Jurkat, Clone E6-1 (cell line): ENCODE measurements around the gene LMX1A.

Experiments
- DNase-seq: peaks from one replicate; pipeline ENCODE4 v3.0.0-alpha.2; 2011; ENCODE audit warnings: low read depth, low spot score
- H3K4me3 ChIP-seq: 2 replicates; pipeline ENCODE4 v1.5.1; 2011; ENCODE audit warnings: mild to moderate bottlenecking, low read length, control low read depth, moderate library complexity

LMX1A gene

DNA sequence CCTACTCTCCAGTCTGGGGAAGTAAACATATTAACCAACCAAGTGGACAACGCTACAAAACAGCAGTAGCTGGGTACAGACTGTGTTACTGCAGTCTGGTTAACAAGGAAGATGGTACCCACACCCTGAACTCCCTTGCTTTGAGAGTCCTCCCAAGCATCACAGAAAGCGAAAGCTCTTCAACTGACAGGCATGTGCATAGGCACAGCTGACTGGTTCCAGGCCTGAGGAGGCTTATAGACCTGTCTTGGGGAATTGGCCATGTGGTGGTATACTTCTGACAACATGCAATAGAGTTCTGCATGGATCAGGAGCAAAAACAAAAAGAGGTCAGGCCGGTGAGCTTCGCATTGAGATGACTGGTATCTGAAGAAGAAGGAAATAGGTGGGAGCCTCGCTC lies 17.4 kb downstream of the LMX1A start:
- H3K4me3 ChIP-seq: no peak overlapping the region
- DNase-seq: no peak

DNA sequence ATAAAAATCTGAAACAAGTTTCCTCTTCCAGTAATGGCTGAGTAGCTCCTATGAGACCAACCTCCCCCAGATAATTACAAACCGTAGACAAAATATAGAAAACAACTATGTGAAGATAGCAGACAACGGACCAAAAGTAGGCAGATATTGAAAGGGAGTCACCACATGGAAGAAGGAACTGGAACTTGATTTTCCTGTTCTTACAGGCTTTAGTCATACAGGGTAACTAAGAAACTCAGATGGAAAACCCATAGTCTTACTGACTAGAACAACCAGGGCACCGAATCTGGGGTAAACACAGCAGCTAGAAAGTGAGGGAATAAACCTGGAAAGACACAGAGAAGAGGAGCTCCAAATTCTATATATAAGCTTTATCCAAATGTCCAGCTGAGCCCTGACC lies 26.0 kb downstream of the LMX1A start:
- DNase-seq: no peak
- no peak overlapping the region for H3K4me3 ChIP-seq

DNA sequence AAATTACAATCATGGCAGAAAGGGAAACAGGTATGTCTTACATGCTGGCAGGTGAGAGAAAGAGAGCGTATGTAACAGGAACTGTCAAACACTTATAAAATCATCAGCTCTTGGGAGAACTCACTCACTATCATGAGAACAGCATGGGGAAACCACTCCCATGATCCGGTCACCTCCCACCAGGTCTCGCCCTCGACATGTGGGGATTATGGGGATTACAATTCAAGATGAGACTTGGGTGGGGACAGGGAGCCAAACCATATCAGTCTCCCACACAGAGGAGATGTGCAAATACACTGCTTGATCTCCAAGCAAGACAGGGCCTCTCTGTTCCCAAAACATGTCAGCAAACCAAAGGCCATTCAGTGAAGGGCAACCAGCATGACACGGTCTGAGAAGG lies 27.4 kb downstream of the LMX1A start:
- H3K4me3 ChIP-seq: no peak overlapping the region
- DNase-seq: no peak

DNA sequence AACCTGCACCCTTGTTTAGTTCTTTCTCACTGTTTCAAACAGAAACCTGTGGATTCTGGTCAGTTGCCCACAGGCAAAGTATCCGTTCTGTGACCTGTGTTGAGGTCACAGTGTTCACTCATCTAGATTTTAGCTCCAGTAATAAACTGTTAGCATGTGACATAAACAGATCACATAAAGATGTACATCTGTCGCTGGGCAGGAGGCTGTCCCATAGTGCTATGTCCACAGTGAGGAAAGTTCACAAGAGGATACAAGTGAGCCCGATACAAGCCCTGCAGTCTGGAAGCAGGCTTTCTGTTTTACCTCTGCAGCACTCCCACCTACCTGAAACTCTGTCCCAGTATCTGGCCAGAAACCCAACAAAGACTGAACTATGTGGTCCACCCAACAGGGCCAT lies 28.4 kb downstream of the LMX1A start:
- no peak for DNase-seq
- no peak overlapping the region for H3K4me3 ChIP-seq

DNA sequence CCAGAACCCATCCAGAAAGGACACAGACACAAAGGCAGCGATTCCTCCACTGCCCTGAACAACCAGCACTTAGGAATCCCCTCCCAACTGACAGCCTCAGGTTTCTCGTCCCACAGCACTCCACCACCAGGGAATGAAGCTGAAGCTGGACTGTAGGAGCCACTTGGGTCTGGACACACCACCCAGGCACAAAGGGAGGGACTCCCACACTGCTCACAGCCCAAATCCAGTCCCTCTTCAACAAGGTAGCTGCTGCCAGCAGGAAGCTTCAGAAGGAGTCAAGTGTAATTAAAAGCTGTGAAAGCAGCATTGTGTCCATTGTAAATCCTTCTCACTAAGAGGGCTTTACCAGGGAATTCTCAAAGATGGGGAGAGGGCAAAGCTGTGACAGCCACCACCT lies 29.0 kb downstream of the LMX1A start:
- DNase-seq: no peak
- H3K4me3 ChIP-seq: no peak overlapping the region

DNA sequence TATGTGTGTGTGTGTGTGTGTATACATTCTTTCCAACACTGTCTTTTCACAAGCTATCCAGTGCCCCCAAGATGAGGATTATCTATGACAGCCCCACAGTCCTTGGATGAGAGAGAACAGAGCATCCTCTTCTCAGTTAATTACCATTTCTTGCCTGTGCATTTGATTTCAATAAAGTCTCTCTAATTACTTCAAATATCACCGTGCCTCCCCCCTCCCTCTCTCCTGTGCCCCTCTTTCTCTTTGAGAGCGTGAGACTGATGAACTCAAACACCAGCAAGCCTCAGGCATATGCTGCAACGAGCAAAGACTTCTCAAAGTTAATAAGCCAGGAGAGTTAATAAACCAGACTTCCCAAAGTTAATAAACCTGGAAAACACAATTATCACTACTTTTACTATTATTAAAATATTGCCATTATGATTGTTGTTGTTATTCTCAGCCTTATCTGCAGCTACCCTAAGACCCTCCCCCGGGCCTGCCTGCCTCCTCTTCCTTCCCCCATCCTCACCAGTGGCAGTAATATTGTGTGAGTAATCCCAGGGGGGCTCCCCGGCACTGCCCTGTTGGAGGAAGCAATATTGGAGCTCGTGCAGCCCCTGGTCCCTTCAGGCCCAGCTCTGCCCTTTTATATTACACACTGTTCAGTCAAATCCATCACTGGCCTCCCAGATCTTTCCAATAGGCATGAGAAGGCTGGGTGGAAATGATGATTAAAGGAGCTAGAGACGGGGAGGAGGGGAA lies 30.9 kb downstream of the LMX1A start:
- DNase-seq: no peak

DNA sequence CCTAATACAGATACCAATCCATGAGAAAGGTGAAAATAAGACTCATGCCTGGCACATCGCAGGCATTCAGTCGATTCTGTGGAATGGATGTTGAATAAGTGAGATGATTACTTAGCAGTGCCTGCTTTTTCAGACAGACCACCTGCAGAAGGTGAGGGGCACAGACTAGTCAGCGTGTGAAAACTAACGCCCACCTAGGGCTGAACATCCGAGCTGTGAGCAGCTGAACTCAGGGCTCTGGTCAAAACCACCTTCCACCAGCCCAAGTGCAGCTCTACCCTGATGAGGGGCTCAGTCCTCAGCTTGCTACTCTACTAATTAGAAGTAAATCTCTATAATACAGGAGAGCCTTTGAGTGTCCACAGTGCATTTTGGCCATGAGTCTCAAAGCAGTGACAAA lies 32.5 kb downstream of the LMX1A start:
- no peak for DNase-seq
- no peak overlapping the region for H3K4me3 ChIP-seq

More for the DNA sequence above, 30.9 kb downstream of the LMX1A start:
- no peak overlapping the region for H3K4me3 ChIP-seq

DNA sequence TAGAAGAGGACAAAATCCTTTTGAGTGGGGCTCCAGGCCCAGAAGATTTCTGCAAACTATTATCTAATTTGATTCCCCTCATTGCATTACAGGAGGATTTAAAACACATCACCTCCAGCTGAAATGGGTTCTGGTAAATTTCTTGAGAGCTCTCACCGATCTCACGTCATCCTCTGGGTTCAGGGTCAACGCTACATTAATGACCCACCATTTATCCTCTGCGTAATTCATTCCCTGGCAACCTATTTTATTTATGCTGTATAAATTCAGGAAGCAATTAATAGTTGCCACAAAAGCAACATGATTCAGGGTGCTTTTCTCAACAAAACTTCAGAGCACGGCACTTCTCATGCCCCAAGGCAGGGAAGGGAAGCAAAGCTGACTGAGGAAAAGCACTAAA lies 38.9 kb downstream of the LMX1A start:
- H3K4me3 ChIP-seq: no peak overlapping the region
- DNase-seq: no peak

DNA sequence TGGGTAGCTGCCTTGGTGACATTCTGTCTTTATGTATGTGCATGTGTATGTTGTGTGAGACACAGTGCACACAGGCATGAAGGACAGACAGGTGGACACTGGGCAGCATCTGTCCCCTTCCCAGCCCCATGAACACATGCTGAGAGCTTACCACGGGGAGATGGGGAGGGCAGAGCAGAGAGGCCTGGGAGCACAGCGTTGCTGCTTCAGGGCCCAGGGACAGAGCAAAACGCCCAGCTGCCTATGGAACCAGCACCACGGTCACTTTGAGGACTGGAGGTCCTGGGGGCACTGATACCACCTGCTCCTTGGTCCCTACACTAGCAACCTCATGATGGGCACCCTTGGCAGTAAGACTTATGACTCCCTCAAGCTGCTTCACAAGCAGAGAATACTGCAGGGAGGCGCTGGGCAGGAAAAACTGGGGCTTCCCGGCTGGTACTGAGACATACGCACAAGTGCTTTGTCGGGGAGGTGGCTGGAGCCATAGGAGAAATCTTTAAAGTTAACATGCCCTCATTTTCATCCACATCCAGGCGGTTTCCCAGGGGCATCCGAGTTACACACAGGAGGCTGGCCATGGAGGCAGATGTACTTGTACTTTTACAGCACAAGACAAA lies 40.3 kb downstream of the LMX1A start:
- DNase-seq: no peak
- H3K4me3 ChIP-seq: no peak overlapping the region

DNA sequence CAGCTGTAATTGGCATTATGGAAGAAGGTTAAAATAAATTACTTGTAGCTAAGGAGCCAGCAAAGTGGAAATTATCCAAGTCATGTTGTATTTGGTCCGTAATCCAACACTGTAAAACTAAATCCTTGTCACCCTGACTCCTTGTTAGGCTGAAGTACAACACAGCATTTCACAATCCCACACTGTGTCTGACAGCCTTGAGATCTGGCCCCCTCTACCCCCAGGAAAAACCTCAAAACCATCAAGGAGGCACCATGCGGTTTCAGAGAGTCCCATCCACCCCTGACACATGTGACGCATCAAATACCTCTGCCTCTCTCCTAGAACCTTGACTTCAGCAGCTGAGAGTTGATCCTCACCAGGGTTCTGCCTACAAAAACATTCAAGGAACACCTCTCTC lies 41.0 kb downstream of the LMX1A start:
- H3K4me3 ChIP-seq: no peak overlapping the region
- DNase-seq: peak; percentile 28

DNA sequence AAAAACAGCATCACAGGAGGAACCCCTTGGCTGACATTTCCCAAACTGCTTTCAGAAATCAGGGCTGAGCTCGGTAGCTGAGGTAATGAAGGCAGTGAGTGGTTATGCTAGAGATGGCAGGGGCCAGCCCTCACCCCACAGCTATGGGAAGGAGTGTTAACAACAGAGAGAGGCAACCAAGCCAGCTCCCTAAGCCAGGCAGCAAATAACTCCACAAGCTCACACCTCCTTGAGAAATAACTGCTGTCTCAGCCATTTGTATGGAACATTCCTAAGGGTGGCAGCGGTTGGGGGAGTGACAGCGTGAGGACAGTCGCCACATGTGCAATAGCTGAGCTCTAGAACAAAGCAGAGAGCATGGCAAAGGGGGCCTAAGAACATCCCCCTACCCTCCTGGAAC lies 42.6 kb downstream of the LMX1A start:
- no peak for DNase-seq
- H3K4me3 ChIP-seq: no peak overlapping the region

DNA sequence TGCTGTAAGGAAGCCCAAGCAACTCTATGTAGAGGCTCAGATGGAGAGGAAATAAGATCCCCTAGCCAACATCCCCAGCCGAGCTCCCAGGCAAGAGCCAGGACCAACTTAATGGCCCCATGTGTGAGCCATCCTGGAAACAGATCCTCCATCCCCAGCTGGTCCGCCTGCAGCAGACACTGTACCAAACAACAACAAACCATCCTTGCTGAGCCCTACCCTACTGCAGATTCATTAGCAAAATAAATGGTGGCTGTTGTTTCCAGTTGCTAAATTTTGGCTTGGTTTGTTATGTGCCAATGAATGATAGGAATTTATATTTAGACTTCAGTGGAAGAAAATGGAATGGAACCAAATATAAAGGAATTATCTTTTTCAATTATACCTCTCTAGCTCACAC lies 43.9 kb downstream of the LMX1A start:
- H3K4me3 ChIP-seq: no peak overlapping the region
- no peak for DNase-seq

DNA sequence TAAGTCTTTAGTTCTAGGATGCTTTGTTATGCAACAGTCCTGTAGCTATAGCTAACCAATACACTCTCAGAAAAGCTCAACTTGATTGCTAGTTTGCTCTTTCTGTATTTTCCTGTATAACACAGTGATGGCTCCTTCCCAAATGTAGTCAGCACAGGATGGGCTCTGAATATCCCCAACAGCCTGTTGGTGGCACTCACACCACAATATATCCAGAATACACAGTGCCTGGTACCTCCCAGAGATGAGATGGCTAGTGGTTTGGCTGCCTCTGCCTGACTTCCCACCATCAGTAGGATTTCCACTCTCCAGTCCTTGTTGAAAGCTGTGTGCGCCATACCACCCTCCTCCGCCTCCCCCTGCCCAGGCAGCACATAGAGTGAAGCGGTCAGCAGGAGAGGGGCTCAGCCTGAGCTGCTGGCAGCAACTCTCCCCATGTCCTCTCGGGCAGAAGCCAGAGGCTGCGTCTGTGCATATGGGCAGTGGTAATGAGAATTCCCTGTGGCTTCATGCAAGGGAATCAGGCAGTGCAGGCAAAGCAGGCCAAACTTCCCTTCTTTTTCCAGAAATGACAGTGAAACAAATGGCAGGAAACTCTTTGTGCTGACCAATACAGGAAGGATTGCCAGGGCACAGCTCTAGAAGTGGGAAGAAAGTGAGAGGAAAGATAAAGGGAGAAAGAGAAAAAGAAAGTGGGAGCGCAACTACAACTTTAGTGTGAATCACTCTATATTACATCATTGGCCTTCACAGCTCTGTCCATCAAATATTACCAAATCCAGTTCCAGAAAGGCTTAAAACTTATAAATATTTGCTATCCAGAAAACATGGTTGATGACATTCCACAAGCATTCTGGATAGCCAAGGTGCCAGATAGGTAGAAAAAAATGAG lies 49.7 kb downstream of the LMX1A start:
- DNase-seq: no peak
- H3K4me3 ChIP-seq: no peak overlapping the region

DNA sequence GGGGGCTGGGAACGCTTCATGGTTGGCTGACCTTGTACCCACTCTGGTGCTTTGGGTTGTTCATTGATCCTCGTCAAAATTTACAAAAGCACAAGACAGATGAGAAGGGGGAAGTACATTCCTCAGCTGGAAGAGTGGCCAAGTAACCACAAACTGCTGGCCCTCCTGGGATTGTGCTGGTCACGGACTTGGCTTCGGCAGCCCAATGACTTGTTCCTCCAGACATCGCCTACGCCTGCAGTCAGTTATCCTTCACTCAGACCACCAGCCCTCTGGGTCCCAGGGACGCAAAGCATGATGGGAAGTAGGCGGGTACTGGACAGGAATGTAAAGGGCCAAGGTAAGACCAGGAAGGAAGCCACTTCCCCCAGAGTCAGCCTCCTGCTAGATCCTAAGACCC lies 53.1 kb downstream of the LMX1A start:
- no peak for DNase-seq
- H3K4me3 ChIP-seq: no peak overlapping the region

DNA sequence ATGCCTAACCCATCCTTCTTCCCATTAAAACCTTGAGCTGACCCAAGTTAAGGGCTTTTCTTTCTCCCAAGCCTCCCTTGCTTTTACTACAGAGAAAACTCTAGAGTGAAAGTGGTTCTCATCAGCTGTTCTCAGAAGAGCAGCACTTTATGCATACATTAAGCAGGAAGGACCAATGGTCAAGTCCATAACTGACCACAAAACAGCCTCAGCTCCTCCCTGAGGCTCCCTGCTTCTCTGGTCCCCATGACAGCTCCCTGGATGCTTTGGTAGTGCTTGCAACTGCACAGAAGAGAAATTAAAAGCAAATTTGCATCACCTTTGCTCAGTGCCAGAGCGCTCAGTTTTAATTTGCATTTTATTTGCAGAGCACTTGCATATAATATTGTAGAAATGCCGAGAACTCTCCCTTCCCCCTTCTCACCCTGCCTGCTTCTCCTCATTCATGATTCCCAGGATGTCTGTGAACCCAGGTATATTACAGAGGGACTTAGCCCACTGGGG lies 56.1 kb downstream of the LMX1A start:
- H3K4me3 ChIP-seq: no peak overlapping the region
- DNase-seq: no peak

DNA sequence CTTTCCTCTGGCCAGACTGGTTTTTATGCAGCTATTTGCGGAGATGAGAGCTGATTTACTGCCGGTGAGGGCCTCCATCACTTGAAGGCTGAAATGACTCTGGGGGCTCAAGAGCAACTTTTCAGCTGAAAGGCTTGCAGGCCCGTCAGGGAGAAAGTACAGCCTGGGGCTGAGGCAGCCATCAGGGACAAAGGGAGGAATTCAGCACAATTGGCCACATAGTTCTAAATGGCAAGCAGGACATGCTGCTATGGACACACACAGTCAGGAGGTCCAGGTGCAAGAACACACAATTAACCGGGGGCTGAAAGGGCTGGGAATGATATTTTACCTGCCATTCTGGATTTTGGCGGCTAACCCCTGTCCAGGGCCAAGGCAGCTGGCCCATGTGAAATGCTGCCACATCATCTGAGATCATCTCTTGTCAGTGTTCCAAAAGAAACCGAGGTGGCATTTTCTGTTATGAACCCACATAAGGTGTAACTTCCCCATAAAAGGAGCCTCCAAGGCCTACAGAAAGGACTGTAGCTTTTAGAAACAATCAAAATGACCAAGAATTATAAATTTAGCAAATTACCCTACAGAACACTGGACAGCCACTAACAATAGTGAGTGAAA lies 58.2 kb downstream of the LMX1A start:
- no peak overlapping the region for H3K4me3 ChIP-seq
- DNase-seq: no peak

DNA sequence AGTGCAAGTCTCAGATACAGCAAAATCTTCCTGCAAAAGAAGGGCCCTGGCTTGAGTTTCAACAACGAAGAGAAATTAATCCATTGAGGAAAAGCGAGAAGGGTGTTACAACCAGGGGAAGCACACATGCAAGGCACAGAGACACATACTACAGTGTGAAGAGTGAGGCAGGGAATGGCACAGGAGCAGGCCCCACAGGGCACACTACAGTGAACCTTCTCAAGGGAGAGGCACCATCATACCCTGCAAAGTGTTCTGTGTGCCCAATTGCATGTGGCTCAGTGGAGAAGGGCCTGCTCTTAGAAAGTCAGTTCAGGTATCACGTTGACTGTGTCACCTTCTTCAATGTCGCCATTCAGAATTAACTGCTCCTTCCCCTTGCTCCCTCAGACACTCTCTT lies 60.3 kb downstream of the LMX1A start:
- H3K4me3 ChIP-seq: no peak overlapping the region
- no peak for DNase-seq

DNA sequence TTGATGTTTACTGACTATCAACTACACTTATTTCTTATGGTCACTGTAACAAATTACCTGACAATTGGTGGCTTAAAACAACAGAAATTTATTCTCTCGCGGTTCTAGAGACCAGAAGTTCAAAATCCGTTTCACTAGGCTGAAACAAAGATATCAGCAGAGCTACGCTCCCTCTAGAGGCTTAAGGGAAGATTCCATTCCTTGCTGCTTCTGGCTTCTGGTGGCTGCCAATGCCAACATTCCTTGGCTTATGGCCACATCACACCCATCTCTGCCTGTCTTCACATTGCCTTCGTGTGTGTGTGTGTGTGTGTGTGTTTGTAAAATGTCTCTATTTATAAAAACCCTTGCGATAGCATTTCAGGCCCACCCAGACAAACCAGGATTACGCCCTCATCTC lies 66.4 kb downstream of the LMX1A start:
- H3K4me3 ChIP-seq: no peak overlapping the region
- DNase-seq: no peak

DNA sequence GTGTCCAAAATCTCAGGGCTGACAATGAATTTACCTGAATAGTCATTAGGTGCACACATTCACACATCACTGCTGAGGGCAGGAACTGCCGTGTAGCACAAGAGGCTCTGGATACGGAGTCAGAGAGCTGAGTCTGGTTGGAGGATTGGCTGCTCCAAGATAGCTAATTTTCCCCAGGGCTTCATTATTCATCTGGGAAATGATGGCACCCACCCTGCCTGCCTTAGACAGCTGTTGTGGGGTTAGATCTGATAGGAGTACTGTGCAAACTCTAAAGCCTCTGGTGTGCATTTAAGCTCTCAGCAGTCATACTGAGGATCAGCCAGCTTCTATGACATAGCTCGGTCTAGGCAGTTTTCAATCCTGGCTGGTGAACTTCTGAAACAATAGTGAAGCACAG lies 67.0 kb downstream of the LMX1A start:
- H3K4me3 ChIP-seq: no peak overlapping the region
- DNase-seq: no peak
